ENCODE results near the gene NHSL2.

Gene NHSL2

GRCh38 chrX:72110876-72111708 lies 200.4 kb downstream of the NHSL2 start:
- Histone ChIP-seq H3K4me1 (ENCODE audit: control insufficient read depth in 1 of 2, insufficient read depth in 2 of 2, low read length in 2 of 2) (peaks cover 6 to 11% of the 10 kb centered on the region in 2 donors), H3K27ac (ENCODE audit: low read depth, low read length) (no peak overlapping the region), H3K4me3 (ENCODE audit: low read depth in 1 of 2, low read length in 2 of 2) (no peak overlapping the region), H3K9me3 (ENCODE audit: control insufficient read depth in 1 of 2, low read length in 2 of 2) (no peaks in the 10 kb centered on the region), H3K36me3 (ENCODE audit: control insufficient read depth in 1 of 2, insufficient read depth in 2 of 2, low read length in 2 of 2) (no peaks in the 10 kb centered on the region), H3K9ac (ENCODE audit: low read depth in 1 of 2, low read length in 2 of 2) (no peak overlapping the region), H3K27me3 (ENCODE audit: control insufficient read depth in 1 of 2, insufficient read depth in 2 of 2, low read length in 2 of 2) (no peaks in the 10 kb centered on the region)

GRCh38 chrX:72113461-72113860 lies 202.8 kb downstream of the NHSL2 start:
- Histone ChIP-seq H3K27me3 (ENCODE audit: control insufficient read depth in 1 of 2, insufficient read depth in 2 of 2, low read length in 2 of 2) (no peaks in the 10 kb centered on the region), H3K9me3 (ENCODE audit: control insufficient read depth in 1 of 2, low read length in 2 of 2) (no peaks in the 10 kb centered on the region), H3K4me3 (ENCODE audit: low read depth in 1 of 2, low read length in 2 of 2) (no peak overlapping the region), H3K9ac (ENCODE audit: low read depth in 1 of 2, low read length in 2 of 2) (no peak overlapping the region), H3K4me1 (ENCODE audit: control insufficient read depth in 1 of 2, insufficient read depth in 2 of 2, low read length in 2 of 2) (peaks cover 6 to 11% of the 10 kb centered on the region in 2 donors), H3K36me3 (ENCODE audit: control insufficient read depth in 1 of 2, insufficient read depth in 2 of 2, low read length in 2 of 2) (no peaks in the 10 kb centered on the region), H3K27ac (ENCODE audit: low read depth, low read length) (no peak overlapping the region)

GRCh38 chrX:72114306-72114705 lies 203.7 kb downstream of the NHSL2 start:
- no peak overlapping the region for H3K4me3 ChIP-seq (ENCODE audit: low read depth in 1 of 2, low read length in 2 of 2)
- no peak overlapping the region for H3K9ac ChIP-seq (ENCODE audit: low read depth in 1 of 2, low read length in 2 of 2)
- peaks cover 6 to 11% of the 10 kb centered on the region in 2 donors for H3K4me1 ChIP-seq (ENCODE audit: control insufficient read depth in 1 of 2, insufficient read depth in 2 of 2, low read length in 2 of 2)
- no peak overlapping the region for H3K27ac ChIP-seq (ENCODE audit: low read depth, low read length)
- H3K9me3 ChIP-seq (ENCODE audit: control insufficient read depth in 1 of 2, low read length in 2 of 2): no peaks in the 10 kb centered on the region
- no peaks in the 10 kb centered on the region for H3K27me3 ChIP-seq (ENCODE audit: control insufficient read depth in 1 of 2, insufficient read depth in 2 of 2, low read length in 2 of 2)
- H3K36me3 ChIP-seq (ENCODE audit: control insufficient read depth in 1 of 2, insufficient read depth in 2 of 2, low read length in 2 of 2): no peaks in the 10 kb centered on the region

- H3K27me3 ChIP-seq (ENCODE audit: control insufficient read depth in 1 of 2, insufficient read depth in 2 of 2, low read length in 2 of 2): no peaks in the 10 kb centered on the region
- H3K4me3 ChIP-seq (ENCODE audit: low read depth in 1 of 2, low read length in 2 of 2): no peak overlapping the region
- H3K9me3 ChIP-seq (ENCODE audit: control insufficient read depth in 1 of 2, low read length in 2 of 2): no peaks in the 10 kb centered on the region
- no peak overlapping the region for H3K9ac ChIP-seq (ENCODE audit: low read depth in 1 of 2, low read length in 2 of 2)
- peaks cover 6 to 11% of the 10 kb centered on the region in 2 donors for H3K4me1 ChIP-seq (ENCODE audit: control insufficient read depth in 1 of 2, insufficient read depth in 2 of 2, low read length in 2 of 2)
- H3K27ac ChIP-seq (ENCODE audit: low read depth, low read length): no peak overlapping the region
- no peaks in the 10 kb centered on the region for H3K36me3 ChIP-seq (ENCODE audit: control insufficient read depth in 1 of 2, insufficient read depth in 2 of 2, low read length in 2 of 2)
These were observed 204.2 kb downstream of the NHSL2 start for GRCh38 chrX:72114807-72115206.

- Histone ChIP-seq H3K9me3 (ENCODE audit: control insufficient read depth in 1 of 2, low read length in 2 of 2) (no peaks in the 10 kb centered on the region), H3K27ac (ENCODE audit: low read depth, low read length) (no peak overlapping the region), H3K4me3 (ENCODE audit: low read depth in 1 of 2, low read length in 2 of 2) (no peak overlapping the region), H3K27me3 (ENCODE audit: control insufficient read depth in 1 of 2, insufficient read depth in 2 of 2, low read length in 2 of 2) (no peaks in the 10 kb centered on the region), H3K36me3 (ENCODE audit: control insufficient read depth in 1 of 2, insufficient read depth in 2 of 2, low read length in 2 of 2) (no peaks in the 10 kb centered on the region), H3K9ac (ENCODE audit: low read depth in 1 of 2, low read length in 2 of 2) (no peak overlapping the region), H3K4me1 (ENCODE audit: control insufficient read depth in 1 of 2, insufficient read depth in 2 of 2, low read length in 2 of 2) (peaks cover 6 to 11% of the 10 kb centered on the region in 2 donors)
These were observed 204.7 kb downstream of the NHSL2 start for GRCh38 chrX:72115380-72115779.

GRCh38 chrX:72117636-72118210 lies 207.1 kb downstream of the NHSL2 start:
- H3K27ac ChIP-seq (ENCODE audit: low read depth, low read length): no peak overlapping the region
- no peak overlapping the region for H3K4me3 ChIP-seq (ENCODE audit: low read depth in 1 of 2, low read length in 2 of 2)
- H3K4me1 ChIP-seq (ENCODE audit: control insufficient read depth in 1 of 2, insufficient read depth in 2 of 2, low read length in 2 of 2): peaks cover 12 to 22% of the 10 kb centered on the region in 2 donors
- H3K27me3 ChIP-seq (ENCODE audit: control insufficient read depth in 1 of 2, insufficient read depth in 2 of 2, low read length in 2 of 2): no peaks in the 10 kb centered on the region
- H3K36me3 ChIP-seq (ENCODE audit: control insufficient read depth in 1 of 2, insufficient read depth in 2 of 2, low read length in 2 of 2): no peaks in the 10 kb centered on the region
- H3K9ac ChIP-seq (ENCODE audit: low read depth in 1 of 2, low read length in 2 of 2): no peak overlapping the region
- H3K9me3 ChIP-seq (ENCODE audit: control insufficient read depth in 1 of 2, low read length in 2 of 2): no peaks in the 10 kb centered on the region

GRCh38 chrX:72120837-72121236 lies 210.2 kb downstream of the NHSL2 start:
- H3K36me3 ChIP-seq (ENCODE audit: control insufficient read depth in 1 of 2, insufficient read depth in 2 of 2, low read length in 2 of 2): no peaks in the 10 kb centered on the region
- H3K9me3 ChIP-seq (ENCODE audit: control insufficient read depth in 1 of 2, low read length in 2 of 2): no peaks in the 10 kb centered on the region
- H3K4me1 ChIP-seq (ENCODE audit: control insufficient read depth in 1 of 2, insufficient read depth in 2 of 2, low read length in 2 of 2): peaks cover 6 to 18% of the 10 kb centered on the region in 2 donors
- no peak overlapping the region for H3K9ac ChIP-seq (ENCODE audit: low read depth in 1 of 2, low read length in 2 of 2)
- no peak overlapping the region for H3K4me3 ChIP-seq (ENCODE audit: low read depth in 1 of 2, low read length in 2 of 2)
- H3K27me3 ChIP-seq (ENCODE audit: control insufficient read depth in 1 of 2, insufficient read depth in 2 of 2, low read length in 2 of 2): no peaks in the 10 kb centered on the region
- no peak overlapping the region for H3K27ac ChIP-seq (ENCODE audit: low read depth, low read length)

GRCh38 chrX:72121383-72121782 lies 210.7 kb downstream of the NHSL2 start:
- Histone ChIP-seq H3K4me3 (ENCODE audit: low read depth in 1 of 2, low read length in 2 of 2) (no peak overlapping the region), H3K4me1 (ENCODE audit: control insufficient read depth in 1 of 2, insufficient read depth in 2 of 2, low read length in 2 of 2) (peaks cover 11 to 24% of the 10 kb centered on the region in 2 donors), H3K9me3 (ENCODE audit: control insufficient read depth in 1 of 2, low read length in 2 of 2) (no peaks in the 10 kb centered on the region), H3K36me3 (ENCODE audit: control insufficient read depth in 1 of 2, insufficient read depth in 2 of 2, low read length in 2 of 2) (no peaks in the 10 kb centered on the region), H3K27ac (ENCODE audit: low read depth, low read length) (no peak overlapping the region), H3K27me3 (ENCODE audit: control insufficient read depth in 1 of 2, insufficient read depth in 2 of 2, low read length in 2 of 2) (no peaks in the 10 kb centered on the region), H3K9ac (ENCODE audit: low read depth in 1 of 2, low read length in 2 of 2) (no peak overlapping the region)

GRCh38 chrX:72122621-72123337 lies 212.1 kb downstream of the NHSL2 start:
- H3K9me3 ChIP-seq (ENCODE audit: control insufficient read depth in 1 of 2, low read length in 2 of 2): no peaks in the 10 kb centered on the region
- H3K36me3 ChIP-seq (ENCODE audit: control insufficient read depth in 1 of 2, insufficient read depth in 2 of 2, low read length in 2 of 2): no peaks in the 10 kb centered on the region
- no peak overlapping the region for H3K27ac ChIP-seq (ENCODE audit: low read depth, low read length)
- peaks cover 11 to 25% of the 10 kb centered on the region in 2 donors for H3K4me1 ChIP-seq (ENCODE audit: control insufficient read depth in 1 of 2, insufficient read depth in 2 of 2, low read length in 2 of 2)
- H3K27me3 ChIP-seq (ENCODE audit: control insufficient read depth in 1 of 2, insufficient read depth in 2 of 2, low read length in 2 of 2): no peaks in the 10 kb centered on the region
- H3K9ac ChIP-seq (ENCODE audit: low read depth in 1 of 2, low read length in 2 of 2): no peak overlapping the region
- H3K4me3 ChIP-seq (ENCODE audit: low read depth in 1 of 2, low read length in 2 of 2): no peak overlapping the region

Measured in duodenal mucosa (tissue), 2 donors.